Mammary epithelial cell (primary cell): Measurements from ENCODE around the gene ZNF117.
"Not testable (repeated sequence)": the region's sequence is repeated elsewhere in the genome, so short reads cannot be mapped to it uniquely, and the experiment has no call there.

Experiments
- EZH2 ChIP-seq: IDR thresholded peaks from 2 replicates; pipeline ENCODE4 v1.6.1; 2012; ENCODE audit warnings: low read length, inconsistent platforms, borderline replicate concordance
- TF ChIP-seq, protein P1 (sequence below), 2 donors: IDR thresholded peaks in 1 of 2; conservative IDR thresholded peaks in 1 of 2; 2 replicates each; pipeline ENCODE4 v1.5.1; 2011 to 2012; ENCODE audit warnings: inconsistent platforms in 2 of 2, low read length in 2 of 2, mild to moderate bottlenecking in 2 of 2, control low read depth in 1 of 2, low read depth in 1 of 2; ENCODE audit not compliant: insufficient read depth in 1 of 2; ENCODE audit errors: extremely low read depth in 1 of 2

DNA sequence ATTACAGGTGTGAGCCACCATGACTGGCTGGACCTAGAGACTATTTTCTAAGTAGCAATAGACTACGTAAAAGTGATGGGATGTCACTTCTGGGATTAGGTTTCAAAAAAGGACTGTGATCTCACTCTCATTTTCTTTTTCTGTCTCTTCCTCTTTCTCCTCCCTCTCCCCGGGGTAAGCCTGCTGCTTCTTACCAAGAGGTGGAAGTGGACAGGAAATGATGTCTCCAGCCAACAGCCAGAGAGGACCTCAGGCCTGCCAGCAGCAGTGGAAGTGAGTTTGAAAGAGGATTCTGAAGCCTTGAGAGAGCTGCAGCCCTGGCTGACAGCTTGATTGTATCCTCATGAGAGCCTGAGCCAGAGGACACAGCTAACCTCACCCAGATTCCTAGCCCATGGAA is 45.7 kb upstream of the ZNF117 start:
- TF ChIP-seq, protein P1, sequence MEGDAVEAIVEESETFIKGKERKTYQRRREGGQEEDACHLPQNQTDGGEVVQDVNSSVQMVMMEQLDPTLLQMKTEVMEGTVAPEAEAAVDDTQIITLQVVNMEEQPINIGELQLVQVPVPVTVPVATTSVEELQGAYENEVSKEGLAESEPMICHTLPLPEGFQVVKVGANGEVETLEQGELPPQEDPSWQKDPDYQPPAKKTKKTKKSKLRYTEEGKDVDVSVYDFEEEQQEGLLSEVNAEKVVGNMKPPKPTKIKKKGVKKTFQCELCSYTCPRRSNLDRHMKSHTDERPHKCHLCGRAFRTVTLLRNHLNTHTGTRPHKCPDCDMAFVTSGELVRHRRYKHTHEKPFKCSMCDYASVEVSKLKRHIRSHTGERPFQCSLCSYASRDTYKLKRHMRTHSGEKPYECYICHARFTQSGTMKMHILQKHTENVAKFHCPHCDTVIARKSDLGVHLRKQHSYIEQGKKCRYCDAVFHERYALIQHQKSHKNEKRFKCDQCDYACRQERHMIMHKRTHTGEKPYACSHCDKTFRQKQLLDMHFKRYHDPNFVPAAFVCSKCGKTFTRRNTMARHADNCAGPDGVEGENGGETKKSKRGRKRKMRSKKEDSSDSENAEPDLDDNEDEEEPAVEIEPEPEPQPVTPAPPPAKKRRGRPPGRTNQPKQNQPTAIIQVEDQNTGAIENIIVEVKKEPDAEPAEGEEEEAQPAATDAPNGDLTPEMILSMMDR (conservative IDR thresholded peaks at IDR 0.05 in 1 of 2, IDR thresholded peaks at IDR 0.05 in 1 of 2; ENCODE audit: extremely low read depth in 1 of 2, insufficient read depth in 1 of 2, low read depth in 1 of 2, low read length in 2 of 2): not testable (repeated sequence)
- not testable (repeated sequence) for TF ChIP-seq EZH2
